ENCODE data around the gene IREB2. TPM values are rescaled to one million over a fixed set of nuclear protein-coding genes. Genes with fewer than 3 reads are reported as not detected.

The IREB2 gene
- total RNA-seq, 1 experiment from 2014 or later: 89.5 TPM

GRCh38 chr15:78408355-78408640, 29.7 kb upstream of the IREB2 start (continued):
- TF ChIP-seq ZNF512 (CRISPR knock-in tag; IDR thresholded peaks at IDR 0.05; ENCODE audit: borderline replicate concordance): no peak
- TF ChIP-seq ARID4B (CRISPR knock-in tag; IDR thresholded peaks at IDR 0.05; ENCODE audit: borderline replicate concordance): no peak
- TF ChIP-seq MLX (CRISPR knock-in tag; IDR thresholded peaks at IDR 0.05): no peak
- no peak for TF ChIP-seq ZNF425 (CRISPR knock-in tag; conservative IDR thresholded peaks at IDR 0.05)
- TF ChIP-seq ZNF532 (CRISPR knock-in tag; IDR thresholded peaks at IDR 0.05; ENCODE audit: borderline replicate concordance): no peak
- TF ChIP-seq IRF1 (CRISPR knock-in tag; IDR thresholded peaks at IDR 0.05): no peak
- no peak for TF ChIP-seq ELF4 (CRISPR knock-in tag; IDR thresholded peaks at IDR 0.05; ENCODE audit: low read depth)
- TF ChIP-seq IRF2 (CRISPR knock-in tag; IDR thresholded peaks at IDR 0.05; ENCODE audit: borderline replicate concordance, low read depth): no peak
- TF ChIP-seq ZBTB21 (CRISPR knock-in tag; IDR thresholded peaks at IDR 0.05; ENCODE audit: borderline replicate concordance): no peak
- TF ChIP-seq ZNF263 (CRISPR knock-in tag; IDR thresholded peaks at IDR 0.05; ENCODE audit: low read depth): no peak
- no peak for TF ChIP-seq SMAD3 (CRISPR knock-in tag; IDR thresholded peaks at IDR 0.05; ENCODE audit: borderline replicate concordance)
- no peak for TF ChIP-seq E2F4 (CRISPR knock-in tag; IDR thresholded peaks at IDR 0.05; ENCODE audit: borderline replicate concordance, low read depth)

Data from WTC11 (cell line).